ENCODE results near the gene THOC5. TPM values are rescaled to one million over a fixed set of nuclear protein-coding genes. Genes with fewer than 3 reads are reported as not detected.
"Not testable (repeated sequence)": the region's sequence is repeated elsewhere in the genome, so short reads cannot be mapped to it uniquely, and the experiment has no call there.

The THOC5 gene
- total RNA-seq (10 to 100 TPM; 17.1 to 21.7 (median 18.4) TPM), polyA plus RNA-seq (10 to 100 TPM; 11.8 to 12.1 TPM)

- H3K36me3 ChIP-seq, result peaks cover 0 to 11% (median 3%) of the 10 kb centered on the region in 3 donors
- peak; percentile 33 to 54 (median 45) for TF ChIP-seq CTCF (IDR thresholded peaks at IDR 0.05)
- peak; percentile 92 to 97 (median 94) for DNase-seq
- H3K4me1 ChIP-seq, result peaks cover 5 to 7% (median 7%) of the 10 kb centered on the region in 3 donors
- H3K9me3 ChIP-seq, result no peaks in the 10 kb centered on the region
- no peaks in the 10 kb centered on the region for H3K27me3 ChIP-seq
- WGBS, 2 donors, result 1% methylated on average over 42 to 44 of the region's 44 CpGs
- intact Hi-C loops (cut with DNase I), result no loop called here
- peak within 1 kb of the TSS; percentile 55 to 79 (median 70) for H3K4me3 ChIP-seq
- ATAC-seq, result peak; percentile 98 to 100 (median 99)
- FAIRE-seq, result peak; percentile 83
- H3K27ac ChIP-seq, result peak within 1 kb of the TSS; percentile 51 to 79 (median 64)
These were observed at the start of gene THOC5 for GRCh38 chr22:29553351-29554224. TSS of gene THOC5 (minus strand) at chr22:29553757. CDS start at chr22:29549147, 4,610 bp downstream.

- Histone ChIP-seq H3K27me3 (no peaks in the 10 kb centered on the region), H3K36me3 (no peaks in the 10 kb centered on the region), H3K4me3 (no peak overlapping the region), H3K4me1 (no peaks in the 10 kb centered on the region), H3K27ac (no peak overlapping the region), H3K9me3 (no peaks in the 10 kb centered on the region)
- intact Hi-C loops (cut with DNase I), result no loop called here
- TF ChIP-seq CTCF (IDR thresholded peaks at IDR 0.05), result no peak
- DNase-seq (no peak), FAIRE-seq (no peak), ATAC-seq (no peak)
- 85 to 86% methylated on average over 3 of the region's 3 CpGs for WGBS, 2 donors
These were observed 45.1 kb upstream of the THOC5 start for GRCh38 chr22:29598684-29599020.

- H3K27ac ChIP-seq; H3K4me1 ChIP-seq; H3K27me3 ChIP-seq; H3K4me3 ChIP-seq; intact Hi-C loops (cut with DNase I); FAIRE-seq; H3K9me3 ChIP-seq; H3K36me3 ChIP-seq; ATAC-seq: not testable (repeated sequence)
- DNase-seq, result peak in 1 of 6 donors; percentile 56
- WGBS, 2 donors, result 85 to 88% methylated on average over 49 to 57 of the region's 57 CpGs
These were observed 44.5 kb upstream of the THOC5 start for GRCh38 chr22:29597871-29598683.

GRCh38 chr22:29596408-29596807 lies 42.9 kb upstream of the THOC5 start:
- no peaks in the 10 kb centered on the region for H3K4me1 ChIP-seq
- intact Hi-C loops (cut with DNase I), result no loop called here
- TF ChIP-seq CTCF (IDR thresholded peaks at IDR 0.05), result no peak
- DNase-seq, result no peak
- ATAC-seq, result no peak
- H3K4me3 ChIP-seq, result no peak overlapping the region
- 89 to 93% methylated on average over 10 of the region's 10 CpGs for WGBS, 2 donors
- FAIRE-seq, result no peak
- H3K27ac ChIP-seq, result no peak overlapping the region
- H3K36me3 ChIP-seq, result no peaks in the 10 kb centered on the region
- no peaks in the 10 kb centered on the region for H3K27me3 ChIP-seq
- no peaks in the 10 kb centered on the region for H3K9me3 ChIP-seq

- H3K4me1 ChIP-seq; H3K36me3 ChIP-seq; intact Hi-C loops (cut with DNase I); H3K4me3 ChIP-seq; FAIRE-seq; H3K27ac ChIP-seq; ATAC-seq; DNase-seq; H3K9me3 ChIP-seq; H3K27me3 ChIP-seq: not testable (repeated sequence)
- 83 to 85% methylated on average over 6 of the region's 6 CpGs for WGBS, 2 donors
These were observed 40.9 kb upstream of the THOC5 start for GRCh38 chr22:29594447-29594846.
